Fibroblast of villous mesenchyme (primary cell): Measurements from ENCODE around the gene KBTBD3. TPM values are rescaled to one million over a fixed set of nuclear protein-coding genes. Genes with fewer than 3 reads are reported as not detected.
"Not testable (repeated sequence)": the region's sequence is repeated elsewhere in the genome, so short reads cannot be mapped to it uniquely, and the experiment has no call there.

Experiments used
- DNase-seq: peaks from one replicate; pipeline ENCODE4 v3.0.0-alpha.2; 2010; ENCODE audit warnings: low read depth
- H3K4me3 ChIP-seq: 2 replicates; pipeline ENCODE4 v1.5.1; 2011; ENCODE audit warnings: low read depth, mild to moderate bottlenecking, low read length
- total RNA-seq: library from RNA; depleted of rRNA; stranded (reverse); fragments of >200 nt; gene quantifications from 2 replicates; pipeline ENCODE4 v1.2.3, GENCODE V29; 2012
- TF ChIP-seq, protein P1 (sequence below): IDR thresholded peaks from 2 replicates; pipeline ENCODE4 v1.5.1; 2012; ENCODE audit warnings: low read depth, mild to moderate bottlenecking, low read length; ENCODE audit not compliant: insufficient read depth

KBTBD3 gene
- total RNA-seq, 1 donor: 3.9 TPM

DNA sequence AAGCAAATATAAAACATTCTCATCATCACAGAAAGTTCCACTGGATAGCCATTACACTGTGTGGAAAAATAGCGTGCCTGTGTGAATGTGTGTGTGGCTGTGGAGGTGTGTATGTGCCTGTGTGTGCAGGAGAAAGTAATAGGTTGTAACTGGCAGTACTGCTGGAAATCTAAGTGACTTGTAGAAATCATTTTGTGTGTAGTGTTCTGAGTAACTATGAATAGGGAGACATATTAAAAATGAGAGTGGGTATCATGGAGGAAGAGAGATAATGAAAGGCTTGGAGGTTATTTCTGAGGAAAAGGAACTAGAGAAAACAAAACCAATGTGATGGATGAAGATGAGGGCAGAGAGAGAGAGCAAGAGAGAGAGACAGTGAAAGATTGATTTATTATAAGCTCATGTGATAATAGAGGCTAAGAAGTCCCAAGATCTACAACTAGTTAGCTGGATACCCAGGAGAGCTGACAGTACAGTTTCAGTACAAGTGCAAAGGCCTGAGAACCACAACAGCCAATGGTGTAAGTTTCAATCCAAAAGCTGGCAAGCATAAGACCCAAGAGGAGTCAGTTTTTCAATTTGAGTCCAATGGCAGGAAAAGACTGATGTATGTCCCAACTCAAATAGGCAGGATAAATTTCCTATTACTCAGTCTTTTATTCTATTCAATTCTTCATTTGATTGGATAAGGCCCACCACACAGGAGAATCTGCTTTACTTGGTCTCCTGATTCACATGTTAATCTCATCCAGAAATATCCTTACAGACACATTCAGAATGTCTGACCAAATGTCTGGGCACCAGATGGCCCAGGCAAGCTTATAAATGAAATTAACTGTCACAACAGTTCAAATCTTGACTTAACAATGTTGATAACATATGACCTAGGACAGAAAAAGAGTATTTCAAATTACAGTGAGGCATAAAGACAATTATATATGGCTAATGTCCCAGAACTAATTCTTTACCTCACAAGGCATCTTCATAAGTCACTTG lies 14.9 kb downstream of the KBTBD3 start:
- no peak overlapping the region for H3K4me3 ChIP-seq
- TF ChIP-seq, protein P1, sequence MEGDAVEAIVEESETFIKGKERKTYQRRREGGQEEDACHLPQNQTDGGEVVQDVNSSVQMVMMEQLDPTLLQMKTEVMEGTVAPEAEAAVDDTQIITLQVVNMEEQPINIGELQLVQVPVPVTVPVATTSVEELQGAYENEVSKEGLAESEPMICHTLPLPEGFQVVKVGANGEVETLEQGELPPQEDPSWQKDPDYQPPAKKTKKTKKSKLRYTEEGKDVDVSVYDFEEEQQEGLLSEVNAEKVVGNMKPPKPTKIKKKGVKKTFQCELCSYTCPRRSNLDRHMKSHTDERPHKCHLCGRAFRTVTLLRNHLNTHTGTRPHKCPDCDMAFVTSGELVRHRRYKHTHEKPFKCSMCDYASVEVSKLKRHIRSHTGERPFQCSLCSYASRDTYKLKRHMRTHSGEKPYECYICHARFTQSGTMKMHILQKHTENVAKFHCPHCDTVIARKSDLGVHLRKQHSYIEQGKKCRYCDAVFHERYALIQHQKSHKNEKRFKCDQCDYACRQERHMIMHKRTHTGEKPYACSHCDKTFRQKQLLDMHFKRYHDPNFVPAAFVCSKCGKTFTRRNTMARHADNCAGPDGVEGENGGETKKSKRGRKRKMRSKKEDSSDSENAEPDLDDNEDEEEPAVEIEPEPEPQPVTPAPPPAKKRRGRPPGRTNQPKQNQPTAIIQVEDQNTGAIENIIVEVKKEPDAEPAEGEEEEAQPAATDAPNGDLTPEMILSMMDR: no peak
- no peak for DNase-seq

DNA sequence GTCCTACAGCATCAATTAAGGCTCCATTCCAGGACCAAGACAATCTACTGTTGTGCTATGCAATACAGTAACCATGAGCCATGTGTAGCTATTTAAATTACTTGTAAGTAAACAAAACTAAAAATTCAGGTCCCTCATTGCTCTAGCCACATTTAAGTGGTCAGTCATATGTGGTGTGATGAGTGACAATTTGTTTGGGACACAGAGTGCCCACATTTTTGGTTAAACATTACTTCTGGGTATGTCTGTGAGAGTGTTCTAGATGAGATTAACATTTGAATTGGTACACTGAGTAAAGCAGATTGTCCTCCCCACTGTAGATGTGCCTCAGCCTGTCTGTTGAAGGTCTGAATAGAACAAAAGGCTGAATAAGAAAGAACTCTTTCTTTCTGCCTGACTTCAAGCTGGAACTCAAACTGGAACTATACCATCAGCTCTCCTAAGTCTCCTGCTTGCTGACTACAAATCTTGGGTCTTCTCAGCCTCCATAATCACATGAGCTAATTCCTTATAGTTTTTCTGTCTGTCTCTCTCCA lies 15.8 kb downstream of the KBTBD3 start:
- TF ChIP-seq, protein P1: no peak
- no peak for DNase-seq
- H3K4me3 ChIP-seq: no peak overlapping the region

DNA sequence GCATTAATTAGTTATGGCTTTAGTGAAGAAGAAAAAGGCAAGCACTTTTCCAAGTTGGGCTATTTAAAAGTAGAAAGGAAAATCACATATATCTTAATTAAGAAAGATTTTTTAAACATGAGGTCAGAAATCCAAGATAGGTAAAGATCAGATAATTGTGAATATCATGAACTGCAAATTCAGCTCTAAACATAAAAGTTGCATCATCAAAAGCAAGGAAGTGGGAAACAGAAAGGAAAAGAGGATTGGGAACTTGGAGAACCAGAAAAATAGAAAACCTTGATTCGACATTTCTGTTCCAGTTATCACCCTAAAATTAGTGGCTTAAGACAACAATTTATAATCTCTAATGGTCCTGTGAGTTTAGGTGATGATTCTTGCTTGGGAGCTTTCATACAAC lies 17.5 kb downstream of the KBTBD3 start:
- no peak for DNase-seq
- TF ChIP-seq, protein P1: no peak
- no peak overlapping the region for H3K4me3 ChIP-seq

DNA sequence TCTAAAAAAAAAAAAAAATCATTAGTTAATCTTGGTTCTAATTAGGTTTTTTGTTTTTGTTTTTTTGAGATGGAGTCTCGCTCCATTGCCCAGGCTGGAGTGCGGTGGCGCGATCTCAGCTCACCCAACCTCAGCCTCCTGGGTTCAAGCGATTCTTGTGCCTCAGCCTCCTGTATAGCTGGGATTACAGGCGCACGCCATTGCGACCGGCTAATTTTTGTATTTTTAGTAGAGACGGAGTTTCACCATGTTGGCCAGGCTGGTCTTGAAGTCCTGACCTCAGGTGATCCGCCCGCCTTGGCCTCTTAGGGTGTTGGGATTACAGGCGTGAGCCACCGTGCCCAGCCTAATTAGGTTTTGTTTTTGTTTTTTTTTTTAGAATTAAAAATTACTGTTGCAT lies 18.8 kb downstream of the KBTBD3 start:
- not testable (repeated sequence) for DNase-seq, H3K4me3 ChIP-seq

DNA sequence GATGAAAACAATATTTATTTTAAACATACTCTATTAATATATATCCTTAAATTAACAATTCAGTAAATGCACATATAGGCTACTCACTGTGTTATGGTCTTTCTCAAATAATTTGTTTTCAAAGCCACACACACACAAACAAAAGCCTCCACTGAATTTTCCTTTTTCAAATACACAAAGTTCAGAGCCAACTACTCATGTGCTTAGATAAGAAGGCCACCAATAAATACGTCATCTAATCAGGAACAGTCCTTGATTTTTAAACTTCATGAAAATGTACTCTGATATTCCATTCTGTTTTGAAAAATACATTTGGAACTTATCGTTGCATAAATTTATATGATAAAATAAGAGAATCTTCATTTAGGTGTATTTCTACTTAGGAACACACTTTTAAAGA lies 26.0 kb downstream of the KBTBD3 start:
- no peak for DNase-seq
- TF ChIP-seq, protein P1: no peak
- H3K4me3 ChIP-seq: no peak overlapping the region

DNA sequence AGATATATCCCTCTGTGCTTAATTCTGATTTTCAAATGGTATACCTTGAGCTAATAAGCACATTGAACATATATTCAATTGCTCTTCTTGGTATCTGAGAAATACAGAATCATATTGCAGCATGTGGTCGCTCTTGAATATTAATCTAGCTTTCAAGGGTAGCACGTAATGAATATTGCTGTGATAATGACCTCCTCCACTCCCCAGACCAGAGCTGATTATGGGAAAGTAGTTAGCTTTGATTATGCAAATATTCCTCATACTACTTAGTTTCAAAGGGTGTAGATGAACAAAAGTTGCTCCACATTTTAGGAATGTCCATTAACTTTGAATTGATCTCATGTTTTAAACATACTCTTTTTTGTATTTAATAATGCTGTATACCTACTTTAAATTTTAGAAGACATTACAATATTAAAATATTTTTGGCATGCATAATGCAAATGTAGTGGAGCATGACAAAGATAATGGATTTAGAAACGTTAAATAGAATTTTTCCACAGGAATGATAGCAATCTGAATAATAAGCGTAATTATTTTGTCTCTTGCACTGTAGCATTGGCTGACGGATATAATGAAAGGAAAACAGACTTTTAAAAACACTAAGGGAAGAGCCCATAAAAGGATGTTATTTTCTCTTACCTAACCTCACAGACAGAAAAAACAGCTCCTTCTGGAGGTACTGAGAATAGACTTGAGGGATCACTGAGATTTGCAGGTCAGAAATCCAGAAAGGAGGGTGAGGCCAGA lies 27.2 kb downstream of the KBTBD3 start:
- DNase-seq: no peak
- H3K4me3 ChIP-seq: no peak overlapping the region
- TF ChIP-seq, protein P1: no peak

DNA sequence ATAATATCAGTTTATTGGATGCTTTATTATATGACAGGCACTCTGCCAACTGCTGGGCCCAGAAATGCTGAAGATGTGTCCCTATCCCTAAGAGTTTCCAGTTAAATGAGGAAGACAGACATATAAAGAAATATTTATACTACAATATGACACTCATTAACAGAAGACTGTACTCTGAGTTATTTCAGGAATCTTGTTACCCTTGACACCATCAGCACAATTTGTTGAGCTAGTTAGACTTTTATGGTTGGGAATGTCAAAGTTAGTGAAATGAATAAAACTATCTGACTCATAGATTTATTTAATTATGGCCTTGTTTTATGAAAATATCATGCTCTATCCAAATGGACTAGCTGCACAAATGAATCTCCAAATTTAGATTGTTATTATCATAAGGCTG lies 29.5 kb downstream of the KBTBD3 start:
- H3K4me3 ChIP-seq: no peak overlapping the region
- DNase-seq: no peak
- TF ChIP-seq, protein P1: no peak
